ENCODE measurements around the gene ATP13A1.
A peak's percentile ranks its signal among the peaks of the same experiment; 100 is the strongest.

The ATP13A1 gene

DNA sequence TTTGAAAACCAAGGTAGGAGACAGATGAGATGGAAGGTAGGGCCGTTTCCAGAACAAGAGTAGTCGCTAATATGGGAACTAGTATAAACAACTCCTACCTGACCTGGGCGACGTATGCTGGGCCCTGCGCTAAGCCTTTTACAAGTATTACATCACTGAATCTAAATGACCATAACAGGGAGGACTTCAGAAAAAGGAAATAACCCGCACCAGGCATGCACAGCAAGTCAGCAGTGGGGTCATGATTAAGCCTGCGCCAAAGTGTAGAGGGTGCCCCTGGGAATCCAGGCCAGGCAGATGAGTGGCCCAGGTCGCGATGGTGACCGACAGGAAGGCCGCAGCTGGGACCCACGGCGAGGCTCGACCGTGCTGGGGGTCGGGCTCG lies 613 bp downstream of the ATP13A1 start:
- DNase-seq (ENCODE audit: low spot score) = no peak

DNA sequence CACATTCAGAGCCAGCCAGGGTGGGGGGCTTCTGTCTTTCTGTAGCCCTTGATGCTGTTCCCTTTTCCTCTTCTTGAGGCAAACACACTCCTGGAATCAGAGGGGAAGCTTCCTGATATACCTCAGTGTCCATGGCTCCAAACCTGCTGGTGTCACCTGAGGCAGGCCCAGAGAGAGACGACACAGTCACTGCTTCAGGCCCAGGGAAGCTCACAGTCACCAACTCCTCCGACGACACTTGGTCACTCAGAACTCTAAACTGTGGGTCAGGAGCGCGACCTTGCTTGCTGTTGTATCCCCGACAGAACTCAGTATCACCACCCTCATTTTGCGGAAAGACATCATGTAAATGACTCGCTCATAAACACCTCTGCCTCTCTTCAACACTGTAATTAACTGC lies 1.1 kb downstream of the ATP13A1 start:
- no peak for DNase-seq (ENCODE audit: low spot score)

DNA sequence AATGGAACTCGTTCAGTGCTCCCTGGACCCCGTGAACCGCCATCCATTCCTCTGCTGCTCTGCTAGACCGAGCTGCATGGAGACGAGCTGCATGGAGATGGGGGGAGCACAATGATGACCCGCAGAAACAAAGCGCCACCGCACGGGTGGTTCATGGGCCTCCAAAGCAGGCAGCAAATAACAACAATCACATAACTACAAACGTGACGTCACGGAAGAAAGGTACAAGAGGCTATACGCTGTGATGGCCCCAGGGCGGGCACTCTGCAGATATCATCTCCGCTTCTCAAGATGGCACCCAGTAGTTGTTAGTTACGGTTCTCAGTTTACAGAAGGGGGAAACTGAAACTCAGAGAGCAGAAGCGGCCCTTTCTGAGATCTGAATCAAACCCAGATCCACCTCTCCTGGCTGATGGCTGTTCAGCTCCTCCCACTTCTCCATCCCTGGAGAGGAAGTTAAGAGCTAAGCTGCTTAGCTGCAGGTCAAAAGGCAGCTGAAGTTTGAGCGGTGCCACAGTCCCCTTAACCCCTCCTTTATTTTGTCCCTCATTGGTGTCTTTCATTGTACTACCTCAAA lies 1.7 kb downstream of the ATP13A1 start:
- no peak for DNase-seq (ENCODE audit: low spot score)

DNA sequence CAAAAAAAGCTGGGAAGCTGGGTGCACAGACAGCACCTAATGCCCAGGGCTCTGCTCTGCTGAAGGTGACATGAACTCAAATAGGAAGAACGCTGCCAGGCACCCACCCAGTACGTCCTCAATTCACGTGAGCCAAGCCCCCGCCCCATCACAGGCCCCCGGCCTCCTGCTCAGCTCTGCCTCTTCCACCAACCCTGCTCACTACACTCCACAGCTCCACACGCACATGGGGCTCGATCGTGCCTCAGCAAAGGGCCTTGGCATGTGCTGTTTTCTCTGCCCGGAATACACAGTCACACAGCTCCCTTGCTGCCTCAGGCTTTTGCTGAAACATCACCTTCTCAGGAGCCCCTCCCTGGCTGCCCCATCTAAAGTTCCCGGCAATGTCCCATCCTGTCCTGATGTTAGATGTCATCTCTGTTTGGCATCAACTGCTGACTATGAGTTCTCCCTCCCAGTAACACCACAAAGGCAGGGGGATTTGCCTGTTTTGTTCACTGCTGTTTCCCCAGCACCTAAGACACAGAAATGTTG lies 2.3 kb downstream of the ATP13A1 start:
- DNase-seq (ENCODE audit: low spot score) = no peak

DNA sequence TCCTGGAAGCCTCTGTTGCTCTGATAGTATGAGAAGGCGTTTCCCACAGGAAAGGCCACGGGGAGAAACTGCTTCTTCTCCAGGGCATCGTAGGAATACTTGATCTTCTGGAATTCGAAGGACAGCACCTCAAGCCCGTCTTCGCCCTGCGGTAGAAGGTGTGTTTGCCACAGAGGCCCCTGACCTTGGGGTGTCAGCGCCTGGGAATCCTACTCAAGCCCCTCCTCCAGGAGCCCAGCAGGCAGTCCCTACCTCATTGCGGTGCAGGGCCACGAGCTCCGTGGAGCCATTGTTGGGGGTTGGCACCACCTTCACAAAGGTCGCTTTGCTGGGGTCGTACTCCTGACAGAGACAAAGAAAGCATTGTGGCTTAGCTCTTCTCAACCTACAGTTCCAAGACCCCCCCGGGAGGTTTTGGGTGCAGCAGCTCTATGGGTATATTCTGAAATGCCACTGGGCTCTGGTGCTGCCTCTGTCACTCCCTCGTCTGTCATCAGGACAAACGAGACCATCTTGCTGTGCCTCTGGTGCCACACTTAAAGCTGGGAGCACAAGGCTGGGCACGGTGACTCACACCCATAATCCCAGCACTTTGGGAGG lies 3.7 kb downstream of the ATP13A1 start:
- DNase-seq (ENCODE audit: low spot score) = no peak

DNA sequence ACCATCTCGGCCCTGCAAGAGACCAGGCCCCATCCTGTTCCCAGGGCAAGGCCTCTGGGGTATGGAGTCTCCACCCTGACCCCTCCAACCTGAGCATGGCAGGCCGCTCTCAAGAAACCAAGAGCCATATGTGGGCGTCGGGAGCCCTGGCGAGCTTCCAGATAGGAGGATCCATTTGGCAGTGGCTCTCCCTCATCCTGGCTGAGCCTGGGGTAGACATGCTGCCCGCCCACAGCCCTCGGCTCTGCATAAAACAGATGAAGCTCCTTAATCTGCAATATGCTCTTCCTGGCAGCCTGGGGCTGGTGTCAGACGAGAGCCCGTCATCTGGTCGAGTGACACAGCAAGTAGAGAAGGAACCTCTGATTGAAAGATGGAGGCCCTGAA lies 6.1 kb downstream of the ATP13A1 start:
- peak; percentile 87 for DNase-seq (ENCODE audit: low spot score)

DNA sequence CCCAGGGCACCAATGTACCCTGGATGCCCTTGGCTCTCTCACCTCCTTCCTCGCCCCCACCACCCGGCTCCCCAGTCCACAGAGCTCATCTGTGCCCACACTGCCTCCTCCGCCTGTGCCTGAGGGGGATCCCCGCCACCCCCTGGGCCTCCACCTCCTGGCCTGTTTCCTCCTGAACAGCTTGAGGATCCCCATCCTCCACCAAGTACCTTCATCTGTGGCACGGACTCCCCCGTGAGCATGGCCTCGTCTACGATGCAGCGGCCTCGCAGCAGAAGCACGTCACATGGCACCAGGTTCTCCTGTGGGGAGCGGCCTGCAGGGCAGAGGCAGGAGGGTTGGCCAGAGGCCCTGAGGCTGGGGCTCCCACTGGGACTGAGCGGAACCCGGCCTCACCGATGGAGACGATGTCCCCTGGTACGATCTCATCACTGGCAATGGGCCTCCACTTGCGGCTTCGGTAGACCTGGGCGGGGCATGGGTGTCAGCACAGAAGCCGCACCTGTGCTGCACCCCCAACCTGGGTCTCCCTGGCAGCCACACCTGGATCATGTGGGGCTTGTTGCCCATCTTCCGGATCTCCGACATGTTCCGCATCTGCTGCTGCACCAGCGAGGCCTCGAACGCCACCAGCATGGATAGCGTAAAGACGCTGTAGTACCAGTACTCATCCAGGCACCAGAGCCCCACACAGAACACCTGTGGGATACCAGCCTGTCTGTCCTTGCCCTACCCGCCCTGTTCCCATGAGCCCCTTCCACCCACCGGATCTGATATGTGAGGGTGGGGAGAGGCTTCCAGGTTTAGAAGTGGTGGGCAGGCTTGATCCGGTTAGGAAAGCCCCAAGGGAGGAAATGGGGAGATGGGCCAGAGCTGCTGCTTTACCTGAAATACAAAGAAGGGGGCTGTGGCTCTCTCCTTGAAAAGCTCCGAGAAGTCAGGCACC lies 6.8 kb downstream of the ATP13A1 start:
- no peak for DNase-seq (ENCODE audit: low spot score)

DNA sequence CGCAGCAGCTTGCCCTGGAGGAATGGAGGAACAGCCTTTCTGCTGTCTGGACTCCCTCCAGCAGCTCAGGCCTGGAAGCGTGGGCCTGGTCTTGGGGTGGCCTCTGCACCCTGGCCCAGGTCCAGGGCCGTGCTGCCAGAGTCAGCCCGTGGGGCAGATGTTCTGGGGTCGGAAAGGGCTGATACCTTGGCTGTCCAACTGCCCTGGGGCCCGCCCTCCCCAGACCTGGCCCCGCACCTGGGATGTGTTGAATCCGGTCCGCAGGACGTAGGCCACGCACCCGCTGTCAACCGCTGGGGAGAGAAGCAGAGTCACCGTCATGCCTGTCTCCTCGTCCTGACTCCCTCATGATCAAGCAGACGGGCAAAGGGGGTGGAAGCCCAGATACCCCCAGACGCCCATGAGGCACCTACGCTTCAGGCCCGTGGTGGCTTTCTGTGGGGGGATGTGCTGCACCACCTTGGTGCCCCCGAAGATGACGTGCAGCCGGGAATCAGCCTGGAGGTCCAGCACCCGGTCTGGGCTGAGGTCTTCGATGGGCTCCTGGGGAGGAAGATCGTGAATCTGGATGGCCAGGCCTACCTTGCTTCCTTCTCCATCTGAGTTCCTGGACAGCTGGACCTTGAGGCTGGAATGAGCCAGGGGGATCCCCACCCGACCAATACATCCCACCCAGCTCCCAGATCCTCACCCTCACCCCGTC lies 7.7 kb downstream of the ATP13A1 start:
- no peak for DNase-seq (ENCODE audit: low spot score)

DNA sequence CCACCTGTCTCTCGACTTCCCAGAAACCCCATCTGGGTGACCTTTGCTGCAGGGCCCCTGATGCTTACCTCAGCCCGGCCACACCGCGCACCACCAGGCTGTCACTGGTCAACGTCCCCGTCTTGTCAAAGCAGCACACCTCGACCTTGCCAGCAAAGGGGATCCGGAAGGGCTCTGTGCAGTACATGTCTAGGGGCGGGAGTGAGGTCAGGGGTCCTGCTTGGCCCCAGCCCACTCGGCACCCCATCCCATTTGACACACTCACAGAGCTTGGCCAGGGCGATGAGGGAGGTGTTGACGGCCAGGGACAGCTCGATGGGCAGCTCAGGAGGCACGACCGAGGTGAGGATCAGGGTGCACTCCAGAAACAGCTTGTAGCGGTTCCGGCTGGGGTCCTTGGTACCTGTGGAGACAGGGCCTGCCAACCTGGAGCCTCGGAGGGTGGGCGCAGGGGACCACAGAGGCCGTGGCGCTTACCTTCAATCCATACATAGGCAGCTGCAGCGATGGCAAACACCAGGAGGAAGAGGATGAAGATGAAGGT lies 8.4 kb downstream of the ATP13A1 start:
- no peak for DNase-seq (ENCODE audit: low spot score)

DNA sequence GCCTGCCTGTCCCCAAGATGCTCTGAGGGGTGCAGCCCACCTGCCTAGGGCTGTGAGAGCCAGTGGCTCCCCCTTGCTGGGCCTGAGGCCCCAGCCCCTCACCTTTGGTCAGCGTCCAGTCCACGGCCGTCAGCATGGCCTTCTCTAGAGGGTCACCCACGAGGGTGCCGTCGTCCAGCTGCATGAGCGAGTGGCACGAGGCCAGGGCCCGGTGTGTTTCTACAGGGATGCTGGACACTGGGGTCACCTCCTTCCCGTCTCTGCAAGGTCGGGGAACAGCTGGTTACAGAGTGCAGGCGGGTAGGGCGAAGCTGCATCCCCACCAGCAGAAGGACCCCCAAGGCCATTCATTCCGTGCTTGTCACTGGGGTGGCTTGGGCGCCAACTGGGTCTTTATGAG lies 9.0 kb downstream of the ATP13A1 start:
- no peak for DNase-seq (ENCODE audit: low spot score)

DNA sequence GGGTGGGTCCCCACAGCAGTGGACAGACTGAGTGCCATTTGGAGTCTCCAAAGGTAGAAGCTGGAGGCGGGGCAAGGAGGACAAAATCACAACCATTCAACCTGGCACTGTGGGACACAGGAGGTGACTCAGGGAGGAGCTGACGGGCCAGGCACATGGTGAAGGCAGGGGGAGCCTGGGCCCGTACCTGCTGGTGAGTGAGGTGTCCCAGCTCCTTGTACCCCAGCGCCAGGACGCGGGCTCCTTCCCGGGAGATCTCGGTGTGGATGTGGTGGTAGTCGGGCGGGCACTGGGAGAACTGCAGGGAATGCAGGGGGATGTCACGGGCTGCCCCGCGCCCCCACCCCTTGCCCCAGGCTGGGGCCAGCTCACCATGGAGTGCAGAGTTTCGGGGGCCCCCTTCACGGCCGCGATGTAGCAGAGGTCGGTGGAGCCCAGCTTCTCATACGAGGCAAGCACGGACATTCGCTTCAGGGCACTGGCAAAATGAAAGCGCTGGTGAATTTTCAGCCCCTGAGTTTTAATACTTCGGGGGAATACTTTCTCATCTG lies 9.8 kb downstream of the ATP13A1 start:
- no peak for DNase-seq (ENCODE audit: low spot score)

DNA sequence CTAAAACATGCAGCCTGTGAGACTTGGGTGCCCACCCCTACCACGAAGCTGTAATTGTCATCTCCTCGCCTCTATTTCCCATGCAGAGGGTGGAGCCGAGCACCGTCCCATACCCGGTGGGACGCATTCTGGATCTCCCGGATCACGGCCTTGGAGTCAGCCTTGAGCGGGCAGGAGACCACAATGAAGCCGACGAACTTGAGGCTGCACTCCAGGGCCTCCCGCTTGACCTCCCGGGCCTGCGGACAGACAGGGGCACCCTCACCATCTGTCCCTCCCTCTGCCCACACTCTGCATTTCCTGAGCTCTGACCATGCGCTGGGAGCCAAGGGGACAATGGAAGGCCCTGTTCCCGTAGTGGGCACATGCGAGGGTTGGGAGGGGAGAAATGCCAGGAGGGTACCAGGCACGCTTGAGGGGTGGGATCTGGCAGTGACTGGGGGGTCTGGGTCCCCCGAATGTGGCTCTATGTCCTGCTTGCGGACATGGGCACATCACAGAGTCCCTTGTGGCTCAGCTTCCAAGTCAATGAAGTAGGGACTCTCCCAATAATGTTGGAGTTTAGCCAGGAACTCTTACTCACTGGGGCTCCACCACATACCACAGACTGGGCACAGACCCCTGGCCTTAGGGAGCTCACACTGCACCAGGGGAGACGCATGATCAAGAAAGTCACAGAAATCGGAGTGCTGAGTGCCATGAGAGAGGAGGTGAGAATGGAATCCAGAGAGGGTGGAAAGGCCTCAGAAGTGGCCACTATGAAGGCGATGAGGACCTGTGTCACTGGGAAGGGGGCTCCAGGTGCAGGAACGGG lies 10.8 kb downstream of the ATP13A1 start:
- DNase-seq (ENCODE audit: low spot score) = no peak

DNA sequence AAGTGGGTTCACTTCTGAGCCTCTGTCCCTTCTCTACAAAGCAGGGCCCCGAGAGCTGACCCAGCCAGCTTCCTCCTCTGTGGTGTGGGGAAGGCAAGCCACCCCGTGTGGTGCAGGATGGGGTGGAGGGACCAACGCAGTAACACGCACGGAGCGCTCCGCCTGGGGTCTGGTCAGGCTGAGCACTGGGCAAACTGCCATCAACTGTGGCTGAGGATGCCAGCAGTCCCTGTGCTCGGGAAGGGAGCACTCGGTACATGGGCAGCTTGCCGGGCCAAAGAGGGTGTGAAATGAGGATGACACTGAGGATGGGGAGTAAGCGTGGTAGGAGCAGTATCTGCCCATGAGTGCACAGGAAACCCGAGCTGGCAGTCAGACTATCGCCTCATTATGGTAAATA lies 12.4 kb downstream of the ATP13A1 start:
- peak; percentile 61 for DNase-seq (ENCODE audit: low spot score)

DNA sequence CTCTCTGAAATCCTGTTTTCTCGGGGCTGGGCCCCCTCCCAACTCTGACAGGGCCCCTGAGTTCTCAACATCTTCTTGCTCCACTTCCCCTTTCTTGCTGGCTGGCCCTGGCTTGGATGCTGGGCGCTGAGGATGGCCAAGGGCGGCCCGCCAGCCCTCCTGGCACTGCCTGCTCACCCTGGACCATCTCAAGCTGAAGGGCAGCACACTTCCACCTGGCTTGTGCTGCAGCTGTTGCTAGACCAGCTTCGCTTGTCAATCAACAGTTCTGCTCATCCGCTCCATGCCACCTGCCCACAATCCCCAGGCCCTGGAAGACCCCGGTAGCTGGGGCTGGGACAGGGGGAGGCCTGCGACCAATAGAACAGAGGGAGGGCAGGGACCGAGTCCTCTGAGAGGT lies 13.1 kb downstream of the ATP13A1 start:
- no peak for DNase-seq (ENCODE audit: low spot score)

DNA sequence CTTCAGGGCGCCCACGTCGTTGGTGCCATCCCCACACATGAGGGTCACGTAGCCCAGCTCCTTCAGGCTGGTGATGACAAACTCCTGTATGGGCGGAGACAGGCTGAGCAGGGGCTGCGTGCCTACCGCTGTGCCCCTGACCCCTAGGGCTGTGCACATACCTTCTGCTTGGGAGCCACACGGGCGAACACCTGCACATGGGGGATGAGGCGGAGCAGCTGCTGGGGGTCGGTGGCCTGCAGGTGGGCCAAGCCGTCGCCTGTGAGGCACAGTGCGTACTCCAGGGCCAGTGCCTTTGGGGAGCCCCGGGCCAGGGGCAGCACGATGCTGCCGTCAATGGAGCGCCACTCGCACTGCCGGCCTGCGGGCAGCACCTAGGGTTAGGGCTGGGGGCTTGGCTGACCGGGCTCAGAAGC lies 13.9 kb downstream of the ATP13A1 start:
- DNase-seq (ENCODE audit: low spot score) = no peak

DNA sequence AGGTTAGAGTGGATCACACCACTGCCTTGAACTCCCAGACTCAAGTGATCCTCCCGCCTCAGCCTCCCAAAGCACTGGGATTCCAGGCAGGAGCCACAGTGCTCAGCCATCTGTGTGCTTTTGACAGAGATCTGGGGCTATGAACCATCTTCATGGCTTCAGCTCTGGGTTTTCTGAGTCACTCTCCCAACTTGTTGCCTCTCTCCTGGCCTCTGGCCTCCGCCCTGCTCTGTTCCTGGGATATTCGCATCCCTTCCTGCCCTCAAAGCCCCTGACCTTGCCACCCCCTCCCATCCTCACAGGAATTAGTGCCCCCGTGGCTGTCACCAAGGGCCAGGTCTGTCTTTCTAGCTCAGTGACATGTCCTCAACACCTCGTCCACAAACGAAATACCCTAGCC lies 14.3 kb downstream of the ATP13A1 start:
- no peak for DNase-seq (ENCODE audit: low spot score)

DNA sequence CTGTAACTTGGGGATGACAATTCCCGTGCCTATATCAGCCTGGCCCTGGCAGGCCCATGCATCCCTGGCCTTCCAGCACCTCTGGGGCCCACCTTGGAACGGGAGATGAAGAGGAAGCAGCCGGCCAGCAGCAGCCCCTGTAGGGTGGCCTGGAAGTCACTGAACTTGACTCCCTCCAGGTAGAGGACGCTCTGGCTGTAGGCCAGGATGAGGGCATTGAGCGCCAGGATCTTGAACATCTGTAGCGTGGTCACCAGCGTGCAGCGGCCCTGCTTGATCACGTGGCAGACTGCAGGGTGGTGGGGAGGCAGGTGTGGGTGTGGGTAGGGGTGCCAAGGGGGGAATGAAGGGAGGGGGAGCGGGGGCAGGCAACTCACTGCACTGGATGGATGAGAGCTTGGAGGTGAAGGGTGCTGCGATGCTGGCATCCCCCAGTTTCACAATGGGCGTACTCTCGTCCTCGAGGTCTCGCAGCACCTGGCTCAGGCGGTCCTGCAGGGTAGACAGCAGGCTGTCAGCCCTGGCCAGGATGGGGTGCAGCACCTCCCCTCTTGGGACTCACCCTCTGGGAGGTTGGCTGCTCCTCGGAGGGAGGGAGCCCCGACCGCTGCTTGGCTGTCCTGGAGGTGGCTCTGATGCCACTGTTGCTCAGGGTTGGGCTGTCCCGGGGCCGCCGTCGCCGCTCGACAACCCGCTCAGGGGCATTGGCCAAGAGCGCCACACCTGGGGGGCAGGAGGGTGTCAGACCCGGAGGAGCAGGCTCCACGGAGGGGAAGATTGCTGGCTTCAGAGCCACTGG lies 16.2 kb downstream of the ATP13A1 start:
- no peak for DNase-seq (ENCODE audit: low spot score)

DNA sequence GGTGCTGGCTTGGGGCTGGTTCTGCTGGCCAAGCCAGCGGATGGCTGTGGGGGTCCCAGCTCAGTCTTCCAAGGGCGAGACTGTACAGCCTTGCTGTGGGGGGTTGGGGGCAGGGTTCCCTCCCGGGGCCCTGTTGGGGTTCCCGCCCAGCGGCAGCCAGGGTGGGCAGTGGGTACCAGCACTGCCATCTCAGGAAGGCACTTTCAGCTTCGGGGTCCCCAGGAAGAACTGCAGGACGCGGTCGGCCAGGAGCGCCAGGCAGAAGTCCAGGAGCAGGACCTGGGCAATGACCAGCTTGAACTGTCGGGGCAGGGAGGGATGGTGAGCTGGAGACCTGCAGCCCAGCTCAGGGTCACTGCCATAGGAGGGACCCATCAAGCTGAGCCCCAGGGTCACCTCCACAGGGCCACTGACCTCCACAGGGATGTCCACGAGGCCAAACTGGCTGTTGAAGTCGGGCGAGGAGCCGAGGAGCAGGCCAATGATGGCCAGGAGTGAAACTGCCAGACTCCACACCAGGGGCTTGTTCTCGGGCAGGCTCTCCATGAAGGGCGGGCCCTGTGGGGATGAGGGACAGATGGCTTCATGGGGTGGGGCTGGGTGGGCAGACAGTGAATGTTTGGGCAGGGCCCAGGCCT lies 18.1 kb downstream of the ATP13A1 start:
- DNase-seq (ENCODE audit: low spot score) = no peak

DNA sequence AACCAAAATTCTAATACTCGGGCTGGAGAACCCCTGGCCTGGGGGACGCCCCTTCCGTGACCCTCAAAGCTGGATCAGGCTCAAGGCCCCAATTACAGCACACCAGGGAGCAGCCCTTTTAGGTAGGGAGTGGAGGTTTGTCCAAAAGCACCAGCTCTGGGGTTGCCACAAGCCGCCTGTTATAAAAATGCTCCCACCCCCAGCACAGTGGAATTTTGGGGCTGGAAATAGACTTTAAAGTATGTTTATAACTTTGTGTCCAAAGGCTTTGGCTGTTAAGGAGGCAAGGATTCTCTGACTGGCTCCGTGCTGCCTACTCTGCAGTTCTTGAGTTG lies 19.5 kb downstream of the ATP13A1 start:
- no peak for DNase-seq (ENCODE audit: low spot score)
